Sigmoid colon (tissue), 7 donors: ENCODE measurements around the gene AQP11. TPM values are rescaled to one million over a fixed set of nuclear protein-coding genes. Genes with fewer than 3 reads are reported as not detected.
"Not testable (repeated sequence)": the region's sequence is repeated elsewhere in the genome, so short reads cannot be mapped to it uniquely, and the experiment has no call there.

Experiments
- DNase-seq: peaks from one replicate; pipeline ENCODE4 v3.0.0-alpha.2; 2019
- H3K27ac ChIP-seq, 4 donors: fragments of 200-600 bp; sonication (generic); one replicate each; pipeline ENCODE4 v1.5.1; 2016 to 2019; ENCODE audit warnings: mild to moderate bottlenecking in 1 of 4
- H3K27me3 ChIP-seq, 3 donors: fragments of 200-600 bp; sonication (generic); one replicate each; pipeline ENCODE4 v1.5.1; 2019; ENCODE audit warnings: mild to moderate bottlenecking in 1 of 3
- H3K36me3 ChIP-seq, 4 donors: fragments of 200-600 bp; sonication (generic); one replicate each; pipeline ENCODE4 v1.5.1; 2016 to 2019
- H3K4me1 ChIP-seq, 4 donors: fragments of 200-600 bp; sonication (generic); one replicate each; pipeline ENCODE4 v1.5.1; 2017 to 2019
- H3K4me3 ChIP-seq, 4 donors: fragments of 200-600 bp; sonication (generic); one replicate each; pipeline ENCODE4 v1.5.1; 2017 to 2019; ENCODE audit warnings: mild to moderate bottlenecking in 2 of 4, moderate library complexity in 1 of 4
- H3K9me3 ChIP-seq, 4 donors: fragments of 200-600 bp in 3 of 4; sonication (generic) in 3 of 4; one replicate each; pipeline versions ENCODE4 v1.5.1 to v1.6.1; 2013 to 2019
- EP300 ChIP-seq, 4 donors: sonication (generic); formaldehyde crosslinking; IDR thresholded peaks; one replicate each; pipeline ENCODE4 v1.6.1; 2017; ENCODE audit warnings: antibody characterized with exemption in 4 of 4
- POLR2A ChIP-seq, 2 donors: fragments of 450-650 bp; IDR thresholded peaks; one replicate each; pipeline ENCODE4 v1.6.1; 2016; ENCODE audit warnings: antibody characterized with exemption in 2 of 2, mild to moderate bottlenecking in 2 of 2, moderate library complexity in 2 of 2
- POLR2AphosphoS5 ChIP-seq, 4 donors: sonication (generic); formaldehyde crosslinking; IDR thresholded peaks; one replicate each; pipeline ENCODE4 v1.6.1; 2017; ENCODE audit warnings: antibody characterized with exemption in 4 of 4
- WGBS, 2 donors: extraction: QIAGEN DNeasy Blood & Tissue Kit; methylation state at CpG; one replicate each; pipeline ENCODE4 v1.1.7; 2013; 5-methylcytosine and 5-hydroxymethylcytosine counted together
- intact Hi-C: fragments of 100-400 bp; cut with DNase I; formaldehyde crosslinking; loops from one replicate; pipeline ENCODE4 v1.15.1; 2023
- polyA plus RNA-seq, 3 donors: library from polyadenylated mRNA; stranded (reverse); fragments of 200-250 nt; gene quantifications; one replicate each; pipeline ENCODE4 v1.2.3, GENCODE V29; 2013
- total RNA-seq, 4 donors: library from RNA; depleted of rRNA; stranded (reverse); fragments of >200 nt; gene quantifications; one replicate each; pipeline ENCODE4 v1.1.0, GENCODE V29; 2016
- TF ChIP-seq, protein P1 (sequence below), 4 experiments: fragments of 450-650 bp in 3 of 4; fragments of 200-600 bp in 1 of 4; IDR thresholded peaks; one replicate each; pipeline ENCODE4 v1.5.1; 2016 to 2019; ENCODE audit warnings: antibody characterized with exemption in 4 of 4, mild to moderate bottlenecking in 3 of 4, moderate library complexity in 2 of 4
- donor health status: healthy with polysubstance abuse.
- donor health status: Bipolar disorder and iron deficiency.
- donor health status: healthy.

Gene AQP11
- total and polyA plus RNA-seq, 7 donors, result 0.36 to 2.4 (median 1.2) TPM; not detected in 1

DNA sequence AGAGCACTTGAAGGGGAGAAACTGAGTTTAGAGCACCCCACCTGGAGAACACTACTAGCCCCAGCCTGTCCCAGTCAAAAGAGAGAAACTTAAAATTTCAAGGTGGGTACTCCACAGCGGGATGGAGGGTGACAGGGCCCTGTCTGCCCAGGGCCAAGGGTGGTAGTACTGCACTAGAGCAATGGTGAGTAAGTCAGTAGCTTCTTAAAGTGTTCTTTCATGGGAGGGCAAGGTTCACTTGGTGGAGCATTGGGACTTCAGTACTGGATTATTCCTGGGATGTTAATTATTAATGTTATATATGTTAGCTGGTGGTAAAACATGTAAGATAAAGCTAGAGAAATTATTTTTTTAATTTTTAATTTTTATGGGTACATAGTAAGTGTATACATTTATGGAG is 28.5 kb upstream of the AQP11 start:
- Histone ChIP-seq H3K4me3 (no peak overlapping the region), H3K36me3 (no peaks in the 10 kb centered on the region), H3K4me1 (no peaks in the 10 kb centered on the region), H3K27ac (no peak overlapping the region), H3K9me3 (no peaks in the 10 kb centered on the region), H3K27me3 (no peaks in the 10 kb centered on the region)
- no peak for DNase-seq
- intact Hi-C loops, result no loop called here
- no peak for TF ChIP-seq POLR2A (IDR thresholded peaks at IDR 0.05)
- 72 to 93% methylated on average over 1 of the region's 1 CpG for WGBS, 2 donors

DNA sequence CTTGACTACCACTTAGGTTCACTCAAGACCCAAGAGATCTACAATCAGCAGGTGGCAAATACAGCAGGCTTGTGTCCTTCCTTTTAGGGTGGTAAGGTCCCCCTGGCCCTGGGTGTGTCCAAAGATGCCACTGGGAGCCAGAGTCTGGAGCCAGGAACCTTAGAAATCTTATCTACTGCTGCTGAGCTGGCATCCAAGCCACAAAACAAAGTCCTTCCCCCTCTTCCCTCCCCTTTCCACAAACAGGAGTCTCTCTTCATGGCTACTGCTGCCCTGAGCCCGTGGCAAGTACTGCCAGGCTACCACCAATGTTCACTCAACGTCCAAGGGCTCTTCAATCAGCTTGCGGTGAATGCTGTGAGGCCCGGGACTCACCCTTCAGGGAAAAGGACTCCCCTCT is 21.4 kb upstream of the AQP11 start:
- Histone ChIP-seq H3K36me3 (no peaks in the 10 kb centered on the region), H3K4me1 (no peaks in the 10 kb centered on the region), H3K9me3 (no peaks in the 10 kb centered on the region), H3K4me3 (no peak overlapping the region), H3K27me3 (no peaks in the 10 kb centered on the region), H3K27ac (no peak overlapping the region)
- TF ChIP-seq POLR2AphosphoS5 (IDR thresholded peaks at IDR 0.05) (no peak), POLR2A (IDR thresholded peaks at IDR 0.05) (no peak), EP300 (IDR thresholded peaks at IDR 0.05) (no peak)
- TF ChIP-seq, protein P1, sequence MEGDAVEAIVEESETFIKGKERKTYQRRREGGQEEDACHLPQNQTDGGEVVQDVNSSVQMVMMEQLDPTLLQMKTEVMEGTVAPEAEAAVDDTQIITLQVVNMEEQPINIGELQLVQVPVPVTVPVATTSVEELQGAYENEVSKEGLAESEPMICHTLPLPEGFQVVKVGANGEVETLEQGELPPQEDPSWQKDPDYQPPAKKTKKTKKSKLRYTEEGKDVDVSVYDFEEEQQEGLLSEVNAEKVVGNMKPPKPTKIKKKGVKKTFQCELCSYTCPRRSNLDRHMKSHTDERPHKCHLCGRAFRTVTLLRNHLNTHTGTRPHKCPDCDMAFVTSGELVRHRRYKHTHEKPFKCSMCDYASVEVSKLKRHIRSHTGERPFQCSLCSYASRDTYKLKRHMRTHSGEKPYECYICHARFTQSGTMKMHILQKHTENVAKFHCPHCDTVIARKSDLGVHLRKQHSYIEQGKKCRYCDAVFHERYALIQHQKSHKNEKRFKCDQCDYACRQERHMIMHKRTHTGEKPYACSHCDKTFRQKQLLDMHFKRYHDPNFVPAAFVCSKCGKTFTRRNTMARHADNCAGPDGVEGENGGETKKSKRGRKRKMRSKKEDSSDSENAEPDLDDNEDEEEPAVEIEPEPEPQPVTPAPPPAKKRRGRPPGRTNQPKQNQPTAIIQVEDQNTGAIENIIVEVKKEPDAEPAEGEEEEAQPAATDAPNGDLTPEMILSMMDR (IDR thresholded peaks at IDR 0.05), result no peak
- intact Hi-C loops, result loop anchor here (2.0 kb wide), 1 partner anchor 38 kb away; no protein-coding TSS in a partner anchor
- WGBS, 2 donors, result 84 to 90% methylated on average over 4 of the region's 4 CpGs
- no peak for DNase-seq

DNA sequence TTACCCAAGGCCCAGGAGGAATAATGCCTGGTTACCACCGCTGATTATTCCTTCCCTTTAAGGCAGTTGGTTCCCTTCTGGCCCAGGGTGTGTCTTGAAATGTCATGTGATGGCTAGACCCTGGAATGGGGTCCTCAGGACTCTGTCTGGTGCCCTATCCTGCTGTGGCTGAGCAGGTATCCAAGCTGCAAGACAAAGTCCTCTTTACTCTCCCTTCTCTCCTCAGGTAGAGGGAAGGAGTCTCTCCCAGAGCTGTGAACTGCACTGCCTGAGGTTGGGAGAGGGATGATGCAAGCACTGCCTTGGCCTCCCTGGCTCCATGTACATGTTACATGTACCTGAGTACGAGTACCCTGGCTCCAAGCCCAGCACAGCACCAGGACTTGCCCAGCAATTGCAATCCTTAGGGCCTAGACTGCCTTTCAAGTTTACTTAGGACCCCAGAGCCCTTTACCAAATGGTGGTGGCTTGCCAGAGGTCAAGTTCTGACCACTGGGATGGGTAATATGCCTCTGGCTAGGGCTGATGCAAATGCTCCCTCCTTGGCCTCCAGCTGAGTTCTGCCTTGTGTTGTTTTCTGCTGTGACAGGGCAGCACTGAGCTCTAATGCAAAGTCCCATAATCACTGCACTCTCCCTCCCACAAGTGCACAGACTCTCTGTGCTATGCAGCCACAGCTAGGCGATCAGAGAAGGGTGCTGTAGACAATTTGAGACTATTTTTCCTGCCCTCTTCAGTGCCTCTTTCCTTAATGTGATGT is 20.7 kb upstream of the AQP11 start:
- no peaks in the 10 kb centered on the region for H3K36me3 ChIP-seq
- no peak for DNase-seq
- no peaks in the 10 kb centered on the region for H3K4me1 ChIP-seq
- TF ChIP-seq, protein P1 (IDR thresholded peaks at IDR 0.05), result no peak
- no peak for TF ChIP-seq EP300 (IDR thresholded peaks at IDR 0.05)
- no peak for TF ChIP-seq POLR2AphosphoS5 (IDR thresholded peaks at IDR 0.05)
- TF ChIP-seq POLR2A (IDR thresholded peaks at IDR 0.05), result no peak
- no peak overlapping the region for H3K27ac ChIP-seq
- H3K4me3 ChIP-seq, result no peak overlapping the region
- 88 to 93% methylated on average over 3 of the region's 3 CpGs for WGBS, 2 donors
- intact Hi-C loops, result loop anchor here (2.0 kb wide), 1 partner anchor 38 kb away; no protein-coding TSS in a partner anchor
- no peaks in the 10 kb centered on the region for H3K27me3 ChIP-seq
- no peaks in the 10 kb centered on the region for H3K9me3 ChIP-seq

DNA sequence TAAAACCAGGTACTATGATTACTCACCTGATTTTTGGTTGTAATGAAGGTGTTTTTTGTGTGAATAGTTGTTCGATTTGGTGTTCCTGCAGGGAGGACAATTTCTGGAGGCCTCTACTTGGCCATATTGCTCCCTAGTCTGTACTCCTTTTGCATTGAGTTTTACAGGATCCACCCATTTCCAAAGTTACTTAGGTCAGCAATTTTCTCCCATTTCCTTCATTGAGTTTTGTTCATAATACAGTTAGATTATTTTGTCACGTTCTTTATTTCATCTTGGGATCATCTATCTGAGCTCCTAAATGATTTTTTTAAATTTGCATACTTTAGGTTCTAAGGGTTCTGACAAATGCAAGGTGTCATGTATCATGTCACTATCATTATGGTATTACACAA is 20.1 kb upstream of the AQP11 start:
- intact Hi-C loops, result loop anchor here (2.0 kb wide), 1 partner anchor 37 kb away; no protein-coding TSS in a partner anchor
- TF ChIP-seq POLR2AphosphoS5 (IDR thresholded peaks at IDR 0.05), result no peak
- no peak for TF ChIP-seq POLR2A (IDR thresholded peaks at IDR 0.05)
- TF ChIP-seq, protein P1 (IDR thresholded peaks at IDR 0.05), result no peak
- no peak for TF ChIP-seq EP300 (IDR thresholded peaks at IDR 0.05)
- 93 to 98% methylated on average over 2 of the region's 2 CpGs for WGBS, 2 donors

DNA sequence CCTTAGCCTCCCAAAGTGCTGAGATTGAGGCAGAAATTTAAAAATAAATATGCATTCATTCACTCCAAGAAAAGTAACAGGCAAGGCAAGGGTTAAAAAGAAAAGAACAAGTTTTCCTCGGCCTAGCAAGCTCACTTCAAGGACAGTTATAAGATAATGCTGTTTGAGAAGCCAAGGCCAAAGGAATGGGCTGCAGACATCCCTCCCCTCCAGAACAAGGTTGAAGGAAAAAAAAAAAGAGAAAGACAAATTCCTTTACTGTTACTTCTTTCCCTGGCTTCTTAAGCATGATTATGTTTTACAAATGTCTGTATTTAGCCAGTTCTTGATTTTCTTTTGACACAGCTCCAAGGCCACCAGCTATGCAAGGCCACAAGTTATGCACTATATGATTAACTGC is 18.9 kb upstream of the AQP11 start:
- H3K27me3 ChIP-seq, H3K4me1 ChIP-seq, H3K36me3 ChIP-seq, DNase-seq, H3K9me3 ChIP-seq, H3K27ac ChIP-seq, H3K4me3 ChIP-seq, intact Hi-C loops: not testable (repeated sequence)
- 5 to 29% methylated on average over 1 of the region's 1 CpG for WGBS, 2 donors

More for the DNA sequence above, 20.1 kb upstream of the AQP11 start:
- H3K36me3 ChIP-seq, result no peaks in the 10 kb centered on the region
- no peak overlapping the region for H3K4me3 ChIP-seq
- no peaks in the 10 kb centered on the region for H3K4me1 ChIP-seq
- no peaks in the 10 kb centered on the region for H3K9me3 ChIP-seq
- no peak for DNase-seq
- no peak overlapping the region for H3K27ac ChIP-seq
- no peaks in the 10 kb centered on the region for H3K27me3 ChIP-seq

DNA sequence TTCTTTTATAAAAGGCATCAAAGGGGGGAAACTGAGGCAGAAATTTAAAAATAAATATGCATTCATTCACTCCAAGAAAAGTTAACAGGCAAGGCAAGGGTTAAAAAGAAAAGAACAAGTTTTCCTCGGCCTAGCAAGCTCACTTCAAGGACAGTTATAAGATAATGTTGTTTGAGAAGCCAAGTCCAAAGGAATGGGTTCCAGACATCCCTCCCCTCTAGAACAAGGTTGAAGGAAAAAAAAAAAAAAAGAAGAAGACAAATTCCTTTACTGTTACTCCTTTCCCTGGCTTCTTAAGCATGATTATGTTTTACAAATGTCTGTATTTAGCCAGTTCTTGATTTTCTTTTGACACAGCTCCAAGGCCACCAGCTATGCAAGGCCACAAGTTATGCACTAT is 14.3 kb upstream of the AQP11 start:
- 10 to 51% methylated on average over 1 of the region's 1 CpG for WGBS, 2 donors
- H3K27me3 ChIP-seq, H3K4me3 ChIP-seq, H3K9me3 ChIP-seq, DNase-seq, intact Hi-C loops, H3K36me3 ChIP-seq, H3K4me1 ChIP-seq, H3K27ac ChIP-seq: not testable (repeated sequence)
